Gastrocnemius medialis (tissue), 4 donors: Measurements from ENCODE around the gene RUVBL2.
"Not testable (repeated sequence)": the region's sequence is repeated elsewhere in the genome, so short reads cannot be mapped to it uniquely, and the experiment has no call there.

Experiments
- POLR2A ChIP-seq, 2 donors: fragments of 450-650 bp; IDR thresholded peaks; one replicate each; pipeline ENCODE4 v1.6.1; 2017; ENCODE audit warnings: antibody characterized with exemption in 2 of 2, mild to moderate bottlenecking in 2 of 2, moderate library complexity in 2 of 2
- TF ChIP-seq, protein P1 (sequence below), 5 experiments: fragments of 450-650 bp in 3 of 5; fragments of 200-600 bp in 2 of 5; sonication (generic) in 2 of 5; IDR thresholded peaks in 4 of 5; conservative IDR thresholded peaks in 1 of 5; 1 replicate in 4 of 5; 2 replicates in 1 of 5; pipeline ENCODE4 v1.5.1; 2016 to 2019; ENCODE audit warnings: antibody characterized with exemption in 5 of 5, mild to moderate bottlenecking in 3 of 5, moderate library complexity in 3 of 5

DNA sequence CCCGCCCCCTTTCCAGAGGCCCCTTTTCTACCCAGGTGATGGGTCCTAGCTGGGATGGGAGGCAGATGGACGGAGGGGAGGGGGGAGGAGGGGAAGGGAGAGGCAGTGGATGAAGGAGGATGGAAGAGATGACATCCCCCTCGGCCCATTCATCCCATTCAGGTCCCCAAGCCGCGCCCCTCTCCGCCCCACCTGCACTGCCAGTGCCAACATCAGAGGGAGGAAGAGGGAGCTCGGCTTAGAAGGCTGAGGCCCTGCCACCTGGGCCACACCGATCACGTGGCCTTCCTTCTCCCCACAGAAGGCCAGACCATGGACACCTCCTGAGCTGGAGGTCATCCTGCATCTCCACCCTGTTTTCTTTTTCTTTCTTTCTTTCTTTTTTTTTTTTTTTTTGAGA lies 35.0 kb downstream of the RUVBL2 start:
- TF ChIP-seq, protein P1, sequence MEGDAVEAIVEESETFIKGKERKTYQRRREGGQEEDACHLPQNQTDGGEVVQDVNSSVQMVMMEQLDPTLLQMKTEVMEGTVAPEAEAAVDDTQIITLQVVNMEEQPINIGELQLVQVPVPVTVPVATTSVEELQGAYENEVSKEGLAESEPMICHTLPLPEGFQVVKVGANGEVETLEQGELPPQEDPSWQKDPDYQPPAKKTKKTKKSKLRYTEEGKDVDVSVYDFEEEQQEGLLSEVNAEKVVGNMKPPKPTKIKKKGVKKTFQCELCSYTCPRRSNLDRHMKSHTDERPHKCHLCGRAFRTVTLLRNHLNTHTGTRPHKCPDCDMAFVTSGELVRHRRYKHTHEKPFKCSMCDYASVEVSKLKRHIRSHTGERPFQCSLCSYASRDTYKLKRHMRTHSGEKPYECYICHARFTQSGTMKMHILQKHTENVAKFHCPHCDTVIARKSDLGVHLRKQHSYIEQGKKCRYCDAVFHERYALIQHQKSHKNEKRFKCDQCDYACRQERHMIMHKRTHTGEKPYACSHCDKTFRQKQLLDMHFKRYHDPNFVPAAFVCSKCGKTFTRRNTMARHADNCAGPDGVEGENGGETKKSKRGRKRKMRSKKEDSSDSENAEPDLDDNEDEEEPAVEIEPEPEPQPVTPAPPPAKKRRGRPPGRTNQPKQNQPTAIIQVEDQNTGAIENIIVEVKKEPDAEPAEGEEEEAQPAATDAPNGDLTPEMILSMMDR (IDR thresholded peaks at IDR 0.05 in 4 of 5, conservative IDR thresholded peaks at IDR 0.05 in 1 of 5) = not testable (repeated sequence)
- not testable (repeated sequence) for TF ChIP-seq POLR2A (IDR thresholded peaks at IDR 0.05)
